ENCODE data around the gene TWSG1. TPM values are rescaled to one million over a fixed set of nuclear protein-coding genes. Genes with fewer than 3 reads are reported as not detected.
"Not testable (repeated sequence)": the region's sequence is repeated elsewhere in the genome, so short reads cannot be mapped to it uniquely, and the experiment has no call there.

Gene TWSG1
- total RNA-seq, 8 experiments from 2014 or later, result 8.6 to 158 (median 25.2) TPM

DNA sequence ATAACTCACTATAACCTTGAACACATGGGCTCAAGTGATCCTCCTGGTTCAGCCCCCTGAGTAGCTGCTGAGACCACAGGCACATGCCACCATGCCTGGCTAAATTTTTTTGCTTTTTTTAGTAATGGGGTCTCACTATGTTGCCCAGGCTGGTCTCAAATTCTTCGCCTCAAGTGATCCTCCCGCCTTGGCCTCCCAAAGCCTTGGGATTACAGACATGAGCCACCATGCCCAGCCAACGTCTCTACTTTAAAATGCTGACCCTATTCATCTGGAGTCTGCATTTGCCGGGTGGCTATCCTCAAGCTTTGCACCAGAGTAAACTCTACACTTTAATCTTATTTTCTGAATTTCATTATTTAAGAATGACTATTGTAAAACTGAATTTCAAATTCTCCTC, 103.1 kb downstream of the TWSG1 start:
- Histone ChIP-seq H3K4me3 (no peak overlapping the region), H3K4me1 (replicated peaks in 1 of 2) (peaks cover 12 to 15% of the 10 kb centered on the region in 2 donors), H3K27ac (no peak overlapping the region)
- in situ Hi-C loops (cut with MboI; ENCODE audit: low pct_unique_long_range_greater_than_20kb in 2 of 9, low sequenced_read_pairs in 9 of 9, unreplicated experiment in 9 of 9), result no loop called here
- 80 to 100% (median 96%) methylated on average over 1 to 4 of the region's 4 CpGs; no CpG with 5 or more reads in 4 of the 10 experiments for WGBS, 10 experiments
- ATAC-seq (replicated peaks in 6 of 8), result no peak

GRCh38 chr18:9441061-9441460, 106.5 kb downstream of the TWSG1 start:
- in situ Hi-C loops (cut with MboI; ENCODE audit: low pct_unique_long_range_greater_than_20kb in 2 of 9, low sequenced_read_pairs in 9 of 9, unreplicated experiment in 9 of 9), result no loop called here
- Histone ChIP-seq H3K27ac (no peak overlapping the region), H3K4me3 (no peak overlapping the region), H3K4me1 (replicated peaks in 1 of 2) (no peaks in the 10 kb centered on the region)
- ATAC-seq (replicated peaks in 6 of 8), result no peak
- 77 to 100% (median 92%) methylated on average over 1 to 3 of the region's 3 CpGs for WGBS, 10 experiments

- no peak overlapping the region for H3K27ac ChIP-seq
- no peak overlapping the region for H3K4me3 ChIP-seq
- H3K4me1 ChIP-seq (replicated peaks in 1 of 2), result no peaks in the 10 kb centered on the region
- in situ Hi-C loops (cut with MboI; ENCODE audit: low pct_unique_long_range_greater_than_20kb in 2 of 9, low sequenced_read_pairs in 9 of 9, unreplicated experiment in 9 of 9), result no loop called here
- 66 to 100% (median 95%) methylated on average over 2 to 3 of the region's 3 CpGs for WGBS, 10 experiments
- ATAC-seq (replicated peaks in 6 of 8), result no peak
These were observed 110.0 kb downstream of the TWSG1 start for GRCh38 chr18:9444549-9444948.

GRCh38 chr18:9446839-9447238, 112.3 kb downstream of the TWSG1 start:
- WGBS, 10 experiments, result 0 to 100% (median 79%) methylated on average over 1 to 4 of the region's 5 CpGs; no CpG with 5 or more reads in 2 of the 10 experiments
- in situ Hi-C loops (cut with MboI; ENCODE audit: low pct_unique_long_range_greater_than_20kb in 2 of 9, low sequenced_read_pairs in 9 of 9, unreplicated experiment in 9 of 9), result no loop called here
- Histone ChIP-seq H3K4me3 (no peak overlapping the region), H3K27ac (no peak overlapping the region), H3K4me1 (replicated peaks in 1 of 2) (peaks cover 0 to 7% of the 10 kb centered on the region in 2 donors)
- ATAC-seq (replicated peaks in 6 of 8), result no peak

GRCh38 chr18:9447334-9447733, 112.8 kb downstream of the TWSG1 start:
- in situ Hi-C loops (cut with MboI; ENCODE audit: low pct_unique_long_range_greater_than_20kb in 2 of 9, low sequenced_read_pairs in 9 of 9, unreplicated experiment in 9 of 9), result no loop called here
- no peak overlapping the region for H3K4me3 ChIP-seq
- WGBS, 10 experiments, result 63 to 100% (median 93%) methylated on average over 1 to 7 of the region's 7 CpGs; no CpG with 5 or more reads in 3 of the 10 experiments

DNA sequence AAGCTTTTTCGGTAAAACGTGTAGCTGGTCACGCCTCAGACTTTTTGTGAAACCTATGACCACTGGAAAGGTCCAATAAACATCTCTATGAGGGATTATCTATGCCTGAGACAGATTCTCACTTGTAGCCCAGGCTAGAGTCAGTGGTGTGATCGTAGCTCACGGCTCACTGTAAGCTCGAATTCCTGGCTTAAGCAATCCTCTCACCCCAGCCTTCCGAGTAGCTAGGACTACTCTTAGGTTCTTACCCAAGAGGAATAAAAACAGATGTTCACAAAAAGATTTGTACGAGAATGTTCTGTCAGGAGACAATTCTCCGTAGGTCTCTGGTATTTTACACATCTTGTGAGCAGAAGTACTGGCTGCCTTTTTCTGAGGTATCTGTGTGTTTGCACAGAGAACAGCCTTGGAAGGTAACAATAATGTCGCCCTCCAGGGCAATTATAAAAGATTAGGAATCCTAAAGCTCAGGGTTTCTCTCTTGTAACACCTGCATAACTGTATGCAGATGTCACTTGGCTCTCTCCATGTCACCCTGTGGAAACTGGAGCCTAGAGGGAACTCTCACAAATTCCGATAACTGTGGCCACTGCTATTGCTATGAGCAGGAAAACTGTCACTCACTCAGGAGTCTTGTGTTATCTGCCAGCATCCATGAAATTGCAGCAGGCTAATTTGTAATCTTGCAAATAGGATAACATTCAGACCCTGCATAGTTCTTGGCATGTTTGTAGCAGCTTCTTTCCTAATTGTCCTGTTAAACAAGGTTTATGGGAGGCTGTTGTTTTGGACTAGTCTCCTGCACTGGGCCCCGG, 115.2 kb downstream of the TWSG1 start:
- no peak overlapping the region for H3K27ac ChIP-seq
- peak in 4 of 8 experiments; percentile 16 to 41 (median 28) for ATAC-seq (replicated peaks in 6 of 8)
- WGBS, 10 experiments, result 16 to 89% (median 64%) methylated on average over 1 to 11 of the region's 12 CpGs
- no peak overlapping the region for H3K4me3 ChIP-seq
- in situ Hi-C loops (cut with MboI; ENCODE audit: low pct_unique_long_range_greater_than_20kb in 2 of 9, low sequenced_read_pairs in 9 of 9, unreplicated experiment in 9 of 9), result no loop called here
- peaks cover 0 to 7% of the 10 kb centered on the region in 2 donors for H3K4me1 ChIP-seq (replicated peaks in 1 of 2)

More at GRCh38 chr18:9447334-9447733, 112.8 kb downstream of the TWSG1 start:
- ATAC-seq (replicated peaks in 6 of 8), result no peak
- Histone ChIP-seq H3K4me1 (replicated peaks in 1 of 2) (peaks cover 0 to 7% of the 10 kb centered on the region in 2 donors), H3K27ac (no peak overlapping the region)

DNA sequence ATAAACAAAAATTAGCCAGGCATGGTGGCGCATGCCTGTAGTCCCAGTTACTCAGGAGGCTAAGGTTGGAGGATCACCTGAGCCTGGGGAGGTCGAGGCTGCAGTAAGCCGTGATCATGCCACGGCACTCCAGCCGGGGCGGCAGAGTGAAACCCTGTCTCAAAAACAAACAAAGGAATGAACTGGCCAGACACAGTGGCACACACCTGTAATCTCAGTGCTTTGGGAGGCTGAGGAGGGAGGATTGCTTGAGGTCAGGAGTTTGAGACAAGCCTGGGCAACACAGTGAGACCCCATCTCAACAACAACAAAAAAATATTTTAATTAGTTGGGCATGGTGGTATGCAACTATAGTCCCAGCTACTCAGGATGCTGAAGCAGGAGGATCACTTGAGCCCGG, 116.3 kb downstream of the TWSG1 start:
- H3K4me3 ChIP-seq; H3K27ac ChIP-seq; ATAC-seq (replicated peaks in 6 of 8); H3K4me1 ChIP-seq (replicated peaks in 1 of 2); in situ Hi-C loops (cut with MboI; ENCODE audit: low pct_unique_long_range_greater_than_20kb in 2 of 9, low sequenced_read_pairs in 9 of 9, unreplicated experiment in 9 of 9): not testable (repeated sequence)
- WGBS, 10 experiments, result 44 to 100% (median 91%) methylated on average over 1 to 7 of the region's 7 CpGs; no CpG with 5 or more reads in 1 of the 10 experiments

Other genes with a start within 250 kb of the TWSG1 start
- gene NDUFV2, start 232.1 kb upstream of the TWSG1 start, total RNA-seq, result 100 to 1,000 TPM; 122 to 250 (median 156) TPM
- gene ANKRD12, start 198.0 kb upstream of the TWSG1 start, total RNA-seq, result 10 to 100 TPM; 18.5 to 48.5 (median 35.9) TPM
- gene RALBP1, start 140.7 kb downstream of the TWSG1 start, total RNA-seq, result 10 to 100 TPM; 22.0 to 46.4 (median 28.3) TPM

All from motor neuron (in vitro differentiated cells).